ENCODE measurements around the gene PER1. TPM values are rescaled to one million over a fixed set of nuclear protein-coding genes. Genes with fewer than 3 reads are reported as not detected.

PER1 gene
- total and polyA plus RNA-seq, 9 of the 15 experiments (the other 6 are each of a cell fraction or from before 2014, with no cell fraction given), result 0.13 to 26.0 (median 3.4) TPM

DNA sequence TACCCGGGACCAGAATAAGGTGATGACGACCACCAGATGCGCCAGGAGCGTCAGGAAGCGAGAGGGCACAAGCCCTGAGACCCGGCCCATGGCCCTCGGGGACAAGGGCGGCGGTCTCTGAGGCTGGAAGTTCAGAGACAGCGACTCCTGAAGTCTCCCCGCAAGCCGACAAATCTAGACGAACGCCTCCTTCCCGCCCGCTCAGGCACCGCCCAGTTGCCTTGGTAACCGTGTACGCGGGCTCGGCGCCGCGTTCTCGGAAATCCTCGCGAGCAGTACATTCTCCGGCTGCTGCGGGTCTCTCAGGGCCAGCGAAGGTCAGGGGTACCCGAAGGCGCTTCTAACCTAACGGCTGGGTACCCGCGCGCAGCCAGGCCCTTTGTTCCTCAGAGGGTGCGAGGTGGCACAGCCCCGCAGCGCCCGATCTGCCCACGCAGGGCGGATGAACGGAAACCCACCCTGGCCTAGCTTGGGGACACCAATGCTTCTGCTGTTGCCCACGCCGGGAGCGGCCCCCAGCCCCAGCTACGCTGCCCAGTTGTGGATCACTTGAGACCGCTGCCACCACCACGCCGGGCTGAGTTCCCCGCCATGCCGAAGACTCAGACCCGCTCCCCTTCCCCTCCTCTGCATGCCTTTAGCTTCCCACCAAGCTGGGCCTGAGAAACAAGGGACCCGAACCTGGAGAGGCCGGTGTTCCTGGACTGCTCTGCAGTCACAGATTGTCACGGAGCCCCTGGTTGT lies 24.2 kb upstream of the PER1 start, which contains the start of gene TMEM107 (continued):
- TF ChIP-seq ZNF668 (CRISPR knock-in tag; IDR thresholded peaks at IDR 0.05) (no peak), CREM (IDR thresholded peaks at IDR 0.05; ENCODE audit: low read depth) (peak; percentile 38; the same call in 1 of the 2 replicates), RFX1 (IDR thresholded peaks at IDR 0.05) (peak; percentile 97), MXI1 (IDR thresholded peaks at IDR 0.05; ENCODE audit: low read depth, low read length) (peak; percentile 74), COPS2 (conservative IDR thresholded peaks at IDR 0.05) (no peak), EGR1 (conservative IDR thresholded peaks at IDR 0.05) (peak; percentile 56; the same call in 1 of the 2 replicates), ZBTB7A (IDR thresholded peaks at IDR 0.05; ENCODE audit: borderline replicate concordance, control insufficient read depth, low read depth, low read length) (peak; percentile 68; the same call in 1 of the 2 replicates), POLR2B (IDR thresholded peaks at IDR 0.05; ENCODE audit: low read depth, partially characterized antibody) (peak; percentile 32), ZNF146 (CRISPR knock-in tag; IDR thresholded peaks at IDR 0.05; ENCODE audit: unreplicated experiment) (no peak), NRF1 (conservative IDR thresholded peaks at IDR 0.05 in 1 of 2, IDR thresholded peaks at IDR 0.05 in 1 of 2) (peak; percentile 27 to 38; a peak in 2 of 4 replicates), TARDBP (IDR thresholded peaks at IDR 0.05) (no peak), NR2C2 (CRISPR knock-in tag; IDR thresholded peaks at IDR 0.05) (no peak), NR2C2 (tag; IDR thresholded peaks at IDR 0.05) (no peak; the same call in none of the 2 replicates), U2AF1 (optimal IDR thresholded peaks at IDR 0.05; ENCODE audit: low read depth, low read length) (no peak), ZNF23 (CRISPR knock-in tag; IDR thresholded peaks at IDR 0.05) (no peak), ZNF143 (CRISPR knock-in tag; IDR thresholded peaks at IDR 0.05) (no peak), DACH1 (IDR thresholded peaks at IDR 0.05; ENCODE audit: partially characterized antibody) (no peak), RBBP5 (IDR thresholded peaks at IDR 0.05; ENCODE audit: borderline replicate concordance, insufficient read depth, low read length, poor library complexity, severe bottlenecking) (peak; percentile 24), HDAC8 (tag; IDR thresholded peaks at IDR 0.05) (no peak), JUNB (CRISPR knock-in tag; conservative IDR thresholded peaks at IDR 0.05) (no peak), MEIS2 (IDR thresholded peaks at IDR 0.05; ENCODE audit: partially characterized antibody) (no peak), ESRRA (IDR thresholded peaks at IDR 0.05; ENCODE audit: borderline replicate concordance, low read depth) (no peak), ARID1B (IDR thresholded peaks at IDR 0.05) (0 out of 2 replicates have a peak, but pooled peaks have one; percentile 8), ZZZ3 (IDR thresholded peaks at IDR 0.05) (no peak)
- TF ChIP-seq, protein P1, sequence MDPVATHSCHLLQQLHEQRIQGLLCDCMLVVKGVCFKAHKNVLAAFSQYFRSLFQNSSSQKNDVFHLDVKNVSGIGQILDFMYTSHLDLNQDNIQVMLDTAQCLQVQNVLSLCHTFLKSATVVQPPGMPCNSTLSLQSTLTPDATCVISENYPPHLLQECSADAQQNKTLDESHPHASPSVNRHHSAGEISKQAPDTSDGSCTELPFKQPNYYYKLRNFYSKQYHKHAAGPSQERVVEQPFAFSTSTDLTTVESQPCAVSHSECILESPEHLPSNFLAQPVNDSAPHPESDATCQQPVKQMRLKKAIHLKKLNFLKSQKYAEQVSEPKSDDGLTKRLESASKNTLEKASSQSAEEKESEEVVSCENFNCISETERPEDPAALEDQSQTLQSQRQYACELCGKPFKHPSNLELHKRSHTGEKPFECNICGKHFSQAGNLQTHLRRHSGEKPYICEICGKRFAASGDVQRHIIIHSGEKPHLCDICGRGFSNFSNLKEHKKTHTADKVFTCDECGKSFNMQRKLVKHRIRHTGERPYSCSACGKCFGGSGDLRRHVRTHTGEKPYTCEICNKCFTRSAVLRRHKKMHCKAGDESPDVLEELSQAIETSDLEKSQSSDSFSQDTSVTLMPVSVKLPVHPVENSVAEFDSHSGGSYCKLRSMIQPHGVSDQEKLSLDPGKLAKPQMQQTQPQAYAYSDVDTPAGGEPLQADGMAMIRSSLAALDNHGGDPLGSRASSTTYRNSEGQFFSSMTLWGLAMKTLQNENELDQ (CRISPR knock-in tag; IDR thresholded peaks at IDR 0.05; ENCODE audit: borderline replicate concordance), result no peak
- TF ChIP-seq, protein P2, sequence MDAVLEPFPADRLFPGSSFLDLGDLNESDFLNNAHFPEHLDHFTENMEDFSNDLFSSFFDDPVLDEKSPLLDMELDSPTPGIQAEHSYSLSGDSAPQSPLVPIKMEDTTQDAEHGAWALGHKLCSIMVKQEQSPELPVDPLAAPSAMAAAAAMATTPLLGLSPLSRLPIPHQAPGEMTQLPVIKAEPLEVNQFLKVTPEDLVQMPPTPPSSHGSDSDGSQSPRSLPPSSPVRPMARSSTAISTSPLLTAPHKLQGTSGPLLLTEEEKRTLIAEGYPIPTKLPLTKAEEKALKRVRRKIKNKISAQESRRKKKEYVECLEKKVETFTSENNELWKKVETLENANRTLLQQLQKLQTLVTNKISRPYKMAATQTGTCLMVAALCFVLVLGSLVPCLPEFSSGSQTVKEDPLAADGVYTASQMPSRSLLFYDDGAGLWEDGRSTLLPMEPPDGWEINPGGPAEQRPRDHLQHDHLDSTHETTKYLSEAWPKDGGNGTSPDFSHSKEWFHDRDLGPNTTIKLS (IDR thresholded peaks at IDR 0.05; ENCODE audit: borderline replicate concordance, low read depth), result 0 out of 2 replicates have a peak, but pooled peaks have one; percentile 38

Measured in K562 (cell line).